Non-pigmented ciliary epithelial cell (primary cell): ENCODE results near the gene PRDM10.
A peak's percentile ranks its signal among the peaks of the same experiment; 100 is the strongest.
"Not testable (repeated sequence)": the region's sequence is repeated elsewhere in the genome, so short reads cannot be mapped to it uniquely, and the experiment has no call there.

Experiments
- DNase-seq: peaks from one replicate; pipeline ENCODE4 v3.0.0-alpha.2; 2010; ENCODE audit warnings: low read depth

The PRDM10 gene, protein sequence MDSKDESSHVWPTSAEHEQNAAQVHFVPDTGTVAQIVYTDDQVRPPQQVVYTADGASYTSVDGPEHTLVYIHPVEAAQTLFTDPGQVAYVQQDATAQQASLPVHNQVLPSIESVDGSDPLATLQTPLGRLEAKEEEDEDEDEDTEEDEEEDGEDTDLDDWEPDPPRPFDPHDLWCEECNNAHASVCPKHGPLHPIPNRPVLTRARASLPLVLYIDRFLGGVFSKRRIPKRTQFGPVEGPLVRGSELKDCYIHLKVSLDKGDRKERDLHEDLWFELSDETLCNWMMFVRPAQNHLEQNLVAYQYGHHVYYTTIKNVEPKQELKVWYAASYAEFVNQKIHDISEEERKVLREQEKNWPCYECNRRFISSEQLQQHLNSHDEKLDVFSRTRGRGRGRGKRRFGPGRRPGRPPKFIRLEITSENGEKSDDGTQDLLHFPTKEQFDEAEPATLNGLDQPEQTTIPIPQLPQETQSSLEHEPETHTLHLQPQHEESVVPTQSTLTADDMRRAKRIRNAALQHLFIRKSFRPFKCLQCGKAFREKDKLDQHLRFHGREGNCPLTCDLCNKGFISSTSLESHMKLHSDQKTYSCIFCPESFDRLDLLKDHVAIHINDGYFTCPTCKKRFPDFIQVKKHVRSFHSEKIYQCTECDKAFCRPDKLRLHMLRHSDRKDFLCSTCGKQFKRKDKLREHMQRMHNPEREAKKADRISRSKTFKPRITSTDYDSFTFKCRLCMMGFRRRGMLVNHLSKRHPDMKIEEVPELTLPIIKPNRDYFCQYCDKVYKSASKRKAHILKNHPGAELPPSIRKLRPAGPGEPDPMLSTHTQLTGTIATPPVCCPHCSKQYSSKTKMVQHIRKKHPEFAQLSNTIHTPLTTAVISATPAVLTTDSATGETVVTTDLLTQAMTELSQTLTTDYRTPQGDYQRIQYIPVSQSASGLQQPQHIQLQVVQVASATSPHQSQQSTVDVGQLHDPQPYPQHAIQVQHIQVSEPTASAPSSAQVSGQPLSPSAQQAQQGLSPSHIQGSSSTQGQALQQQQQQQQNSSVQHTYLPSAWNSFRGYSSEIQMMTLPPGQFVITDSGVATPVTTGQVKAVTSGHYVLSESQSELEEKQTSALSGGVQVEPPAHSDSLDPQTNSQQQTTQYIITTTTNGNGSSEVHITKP

DNA sequence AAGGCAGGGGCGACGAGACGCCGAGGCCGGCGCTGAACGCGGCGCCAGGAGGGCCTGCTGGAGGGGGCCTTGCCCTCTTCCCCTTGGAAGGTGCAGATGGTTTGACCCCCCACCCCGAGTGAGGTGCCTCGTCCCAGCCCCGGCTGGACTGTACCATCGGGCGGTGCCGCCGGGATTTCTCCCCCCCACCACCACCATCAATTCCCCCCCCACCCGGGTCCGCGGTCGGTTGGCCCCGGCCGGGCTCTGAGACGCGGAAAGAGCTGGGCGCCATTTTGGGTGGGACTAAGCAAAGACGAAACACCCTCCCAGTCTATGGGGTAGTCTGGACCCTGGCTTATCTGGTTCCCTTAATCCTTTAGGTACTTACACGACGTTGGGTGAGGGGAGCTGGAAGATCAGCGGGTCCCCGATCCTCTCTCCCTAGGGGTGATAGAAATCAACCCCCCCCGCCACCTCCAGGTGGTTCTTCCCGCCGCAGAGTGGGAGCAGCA lies at the start of gene PRDM10:
Gene PRDM10 (minus strand): TSS at position 484 of the 494 bp plus-strand sequence. CDS start 41,871 bp downstream, outside the sequence.
- peak; percentile 55 for DNase-seq

DNA sequence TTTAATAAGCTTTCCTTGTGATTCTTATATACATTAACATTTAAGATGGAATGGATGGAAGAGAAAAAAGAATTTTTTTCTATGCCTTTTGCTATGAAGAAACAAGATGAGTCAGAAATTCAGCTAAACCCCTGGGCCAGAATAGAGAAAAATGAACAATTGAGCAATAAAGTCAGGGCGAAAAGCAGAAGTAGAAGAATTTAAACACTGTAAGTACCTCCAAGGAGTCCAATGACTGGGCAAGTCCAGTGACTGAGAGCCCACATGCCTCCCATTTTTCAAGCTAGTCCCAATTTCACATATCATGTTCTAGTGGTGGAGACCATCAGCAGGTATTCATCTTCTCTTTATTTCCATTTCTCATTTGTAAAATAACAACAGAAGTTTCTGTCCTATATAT lies 48.4 kb upstream of the PRDM10 start:
- no peak for DNase-seq

DNA sequence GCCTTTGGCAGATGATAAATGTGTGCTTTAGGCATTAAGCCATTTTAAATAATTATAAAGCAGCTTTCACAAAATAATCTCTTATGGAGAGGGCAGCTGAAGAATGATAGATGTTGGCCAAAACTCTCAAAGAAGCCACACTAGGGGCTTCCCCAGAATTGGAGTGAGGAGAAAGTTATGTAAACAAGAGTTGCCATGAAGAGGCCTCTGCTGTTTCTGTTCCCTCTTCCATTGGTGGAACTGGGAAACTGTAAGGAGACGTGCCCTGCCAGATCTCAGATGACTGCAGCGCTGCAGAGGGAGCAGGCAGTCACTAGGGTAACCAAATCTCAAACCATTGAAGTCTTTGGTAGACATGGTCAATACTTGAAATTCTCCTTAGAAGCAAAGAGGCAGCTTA lies 47.6 kb upstream of the PRDM10 start:
- no peak for DNase-seq

DNA sequence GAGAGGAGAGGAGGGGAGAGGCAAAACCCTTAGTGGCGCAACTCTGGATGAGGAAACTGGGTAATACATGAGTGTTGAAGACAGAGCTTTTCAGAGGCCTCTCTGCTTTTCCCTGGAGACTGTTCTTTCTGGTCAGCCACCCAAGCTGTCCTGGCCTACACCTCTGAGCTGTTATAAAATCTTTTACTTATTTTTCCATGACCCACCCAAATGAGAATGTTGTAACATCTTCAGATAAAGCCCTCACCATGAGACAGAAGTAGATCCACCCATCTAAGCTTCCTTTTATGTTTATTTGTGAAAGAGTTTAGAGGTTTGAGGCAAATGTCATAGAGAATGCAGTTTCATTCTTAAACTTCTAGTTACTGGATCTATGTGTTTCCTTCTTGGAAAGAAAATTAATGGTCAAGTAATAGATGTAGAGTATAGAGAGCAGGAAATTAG lies 46.7 kb upstream of the PRDM10 start:
- DNase-seq = no peak

DNA sequence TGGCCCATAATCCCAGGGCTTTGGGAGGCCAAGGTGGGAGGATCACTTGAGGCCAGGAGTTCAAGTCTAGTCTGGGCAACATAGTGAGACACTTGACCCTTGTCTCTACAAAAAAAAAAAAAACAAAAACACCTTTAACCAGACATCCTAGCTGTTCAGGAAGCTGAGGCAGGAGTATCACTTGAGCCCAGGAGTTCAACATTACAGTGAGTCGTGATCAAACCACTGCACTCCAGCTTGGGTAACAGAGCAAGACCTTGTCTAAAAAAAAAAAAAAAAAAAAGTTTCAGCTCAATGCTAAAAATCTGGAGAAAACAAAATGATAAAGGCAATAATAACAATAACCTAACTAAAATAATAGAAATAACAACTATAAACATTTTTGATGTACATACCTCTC lies 44.5 kb upstream of the PRDM10 start:
- DNase-seq = no peak

DNA sequence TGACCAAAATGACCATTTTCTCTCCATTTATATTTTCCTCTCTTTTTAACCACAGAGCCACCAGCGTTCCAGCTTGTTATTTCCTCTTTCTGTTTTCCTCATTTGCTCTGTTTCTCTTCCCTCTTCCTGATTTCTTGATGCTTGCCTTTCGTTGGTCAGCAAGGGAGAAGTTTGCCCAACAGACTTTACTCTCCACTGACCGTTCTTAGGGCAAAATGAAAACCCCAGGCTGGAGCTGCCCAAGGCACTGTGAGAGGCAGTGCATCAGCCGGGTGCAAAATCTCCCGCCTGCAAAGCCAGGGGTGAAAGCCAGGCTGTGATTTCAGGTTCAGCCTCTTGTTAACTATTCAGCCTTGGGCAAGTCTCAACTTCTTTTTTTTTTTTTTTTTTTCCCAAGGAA lies 40.9 kb upstream of the PRDM10 start:
- no peak for DNase-seq

DNA sequence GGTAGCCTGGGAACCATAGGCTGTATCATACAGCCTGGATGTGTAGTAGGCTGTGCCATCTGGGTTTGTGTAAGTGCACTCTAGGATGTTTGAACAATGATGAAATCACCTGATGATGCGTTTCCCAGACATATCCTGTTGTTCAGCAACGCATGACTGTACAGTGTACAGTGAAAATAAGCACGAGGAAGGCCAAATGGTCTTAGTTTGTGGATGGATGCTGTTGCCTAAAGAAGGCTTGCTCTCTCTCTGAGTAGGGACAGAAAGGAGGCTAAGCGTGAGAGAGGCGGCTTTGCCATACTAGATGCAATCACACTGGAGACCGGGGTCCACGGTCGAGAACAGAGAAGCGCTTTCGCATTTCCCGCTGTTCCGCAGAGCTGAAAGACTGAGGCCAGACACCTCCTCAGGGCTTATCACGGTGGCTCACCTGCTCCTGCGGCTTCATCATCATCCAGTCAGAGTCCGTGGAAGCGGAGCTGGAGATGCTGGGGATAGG lies 39.5 kb upstream of the PRDM10 start:
- peak; percentile 87 for DNase-seq

DNA sequence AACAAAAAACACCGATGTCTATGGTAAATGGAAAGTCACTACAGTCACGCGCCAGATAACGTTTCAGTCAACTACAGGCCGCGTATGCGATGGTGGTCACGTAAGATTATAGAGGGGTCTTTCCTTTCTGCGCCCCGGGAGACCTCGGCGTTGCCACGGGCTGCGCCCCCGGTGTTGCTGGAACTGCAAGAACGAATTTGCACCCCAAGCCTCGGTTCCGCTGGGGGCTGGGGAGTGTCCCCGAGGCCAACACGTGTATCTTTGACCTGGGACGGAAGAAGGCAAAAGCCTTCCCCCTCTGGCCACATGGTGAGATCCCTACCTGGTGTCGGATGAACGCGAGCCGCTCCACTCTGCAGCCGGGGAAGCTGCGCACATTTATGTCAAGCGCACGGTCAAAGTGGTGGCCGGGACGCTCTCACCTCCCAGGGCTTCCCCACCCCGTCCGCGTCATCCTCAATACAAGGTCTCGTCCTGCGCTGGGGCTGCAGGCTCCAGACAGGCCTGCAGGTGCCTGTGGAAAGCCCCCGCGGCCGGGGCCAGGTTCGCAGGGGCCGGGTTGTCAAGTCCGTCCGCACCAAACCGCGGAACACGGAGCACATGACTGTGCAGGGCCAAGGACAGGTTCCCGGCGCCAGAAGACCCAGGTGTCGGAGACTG lies 37.8 kb upstream of the PRDM10 start:
- DNase-seq = no peak

DNA sequence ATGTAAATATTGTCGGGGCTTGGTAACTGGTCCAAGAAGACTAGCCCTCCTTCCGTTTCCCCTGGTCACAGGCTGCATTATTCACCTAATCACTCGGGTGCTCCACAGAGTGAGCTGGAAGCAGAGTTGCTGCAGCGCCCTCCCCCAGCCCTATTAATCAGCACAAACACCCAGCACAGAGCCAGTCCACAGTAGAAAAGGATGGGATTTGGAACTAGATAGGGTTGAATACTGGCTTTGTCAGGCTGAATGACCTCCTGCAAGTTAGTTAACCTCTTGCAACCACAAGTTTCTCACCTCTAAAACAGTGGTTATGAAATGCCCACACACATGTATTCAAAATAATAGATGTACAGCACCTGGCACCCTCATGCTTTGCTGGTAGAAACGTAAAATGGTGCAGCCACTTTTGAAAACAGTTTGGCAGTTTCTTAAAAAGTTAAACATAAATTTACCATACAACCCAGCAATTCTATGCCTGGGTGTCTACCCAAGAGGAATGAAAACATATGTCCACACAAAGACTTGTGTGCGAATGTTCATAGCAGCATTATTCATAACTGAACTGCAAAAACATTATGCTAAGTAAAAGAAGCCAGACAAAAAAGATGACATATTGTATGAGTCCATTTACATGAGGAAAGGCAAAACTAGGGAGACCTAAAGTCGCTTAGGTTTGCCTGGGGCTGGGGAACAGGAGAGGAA lies 35.4 kb upstream of the PRDM10 start:
- DNase-seq = no peak

DNA sequence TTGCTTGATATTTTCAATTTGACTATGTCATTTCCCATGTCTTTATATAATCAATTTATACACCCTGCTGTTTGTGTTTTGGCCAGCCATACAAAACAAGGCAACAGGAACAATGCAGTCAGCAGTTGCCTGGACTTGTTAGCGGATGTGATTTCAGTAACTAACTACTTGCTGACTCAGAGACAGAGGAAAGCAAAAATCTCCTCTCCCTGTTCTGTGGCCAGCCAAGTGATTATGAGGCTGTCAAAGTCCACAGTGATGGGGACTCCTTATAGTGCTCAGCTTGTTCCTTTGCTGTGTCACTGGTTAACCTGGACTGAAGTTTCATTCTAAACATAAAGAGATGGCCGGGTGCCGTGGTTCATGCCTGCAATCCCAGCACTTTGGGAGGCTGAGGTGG lies 34.4 kb upstream of the PRDM10 start:
- DNase-seq = peak; percentile 70

DNA sequence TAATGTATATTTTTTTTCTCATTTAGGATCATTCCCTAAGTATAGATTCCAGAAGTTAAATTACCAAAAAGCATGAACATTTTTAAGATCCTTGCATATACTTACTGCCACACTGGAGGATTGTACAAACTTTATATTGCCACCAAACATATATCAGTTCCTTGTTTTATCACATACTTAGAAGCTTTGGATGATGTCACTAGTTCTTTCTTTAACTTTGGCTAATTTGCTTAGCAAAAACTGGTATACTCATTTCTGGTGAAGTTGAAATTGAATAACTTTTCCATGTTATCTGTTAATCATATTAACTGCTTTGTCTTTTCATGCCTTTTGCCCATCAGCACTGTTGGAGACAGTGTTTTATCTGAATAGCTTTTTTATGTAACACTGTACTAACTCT lies 31.6 kb upstream of the PRDM10 start:
- DNase-seq = no peak

DNA sequence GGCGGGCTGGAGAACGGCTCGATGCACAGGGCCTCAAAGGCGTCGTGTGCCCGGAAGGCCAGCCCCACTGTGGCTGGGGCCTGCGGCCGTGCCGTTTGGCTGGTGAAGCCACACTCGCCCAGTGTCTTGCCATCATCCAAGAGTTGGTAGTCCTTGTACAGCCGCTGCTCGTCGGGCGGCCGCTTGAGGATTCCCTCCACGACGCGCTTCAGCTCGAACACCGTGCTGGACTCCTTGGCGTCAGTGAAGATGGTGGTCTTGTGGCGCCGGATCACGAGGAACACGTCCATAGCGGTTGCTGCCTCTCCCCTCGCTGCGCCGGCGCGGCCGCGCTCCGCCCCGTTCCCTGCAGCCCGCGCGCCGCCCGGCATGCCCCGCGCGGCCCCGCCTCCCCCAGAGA lies 30.3 kb upstream of the PRDM10 start:
- no peak for DNase-seq

DNA sequence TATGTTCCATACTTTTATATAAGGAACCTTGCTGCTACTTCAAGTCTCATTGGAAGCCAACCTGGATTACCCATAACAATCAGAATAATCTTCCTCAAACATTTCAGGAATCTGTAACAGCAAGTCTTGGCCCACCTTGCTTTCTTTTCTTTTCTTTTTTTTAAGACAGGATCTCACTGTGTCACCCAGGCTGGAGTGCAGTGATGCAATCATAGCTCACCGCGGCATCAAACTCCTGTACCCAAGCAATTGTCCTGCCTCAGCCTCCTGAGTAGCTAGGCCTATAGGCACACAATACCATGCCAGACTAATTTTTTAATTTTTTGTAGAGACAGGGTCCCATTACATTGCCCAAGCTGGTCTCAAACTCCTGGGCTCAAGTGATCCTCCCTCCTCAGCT lies 29.3 kb upstream of the PRDM10 start:
- no peak for DNase-seq

DNA sequence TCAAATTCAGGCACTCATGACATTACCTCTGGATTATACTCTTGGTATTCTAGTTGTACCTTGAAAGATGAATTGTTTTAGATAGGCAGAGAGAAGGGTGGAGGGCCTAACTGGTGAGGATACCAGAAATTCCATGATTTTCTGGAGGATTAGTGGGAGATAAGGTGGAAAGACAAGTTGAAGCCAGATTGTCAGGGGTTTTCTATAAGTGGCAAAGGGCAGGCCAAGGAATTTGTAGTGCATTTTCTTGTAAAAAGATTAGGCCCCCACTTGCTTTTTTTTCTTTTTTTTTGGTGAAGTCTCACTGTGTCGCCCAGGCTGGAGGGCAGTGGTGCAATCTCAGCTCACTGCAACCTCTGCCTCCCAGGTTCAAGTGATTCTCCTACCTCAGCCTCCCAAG lies 28.4 kb upstream of the PRDM10 start:
- DNase-seq = no peak

DNA sequence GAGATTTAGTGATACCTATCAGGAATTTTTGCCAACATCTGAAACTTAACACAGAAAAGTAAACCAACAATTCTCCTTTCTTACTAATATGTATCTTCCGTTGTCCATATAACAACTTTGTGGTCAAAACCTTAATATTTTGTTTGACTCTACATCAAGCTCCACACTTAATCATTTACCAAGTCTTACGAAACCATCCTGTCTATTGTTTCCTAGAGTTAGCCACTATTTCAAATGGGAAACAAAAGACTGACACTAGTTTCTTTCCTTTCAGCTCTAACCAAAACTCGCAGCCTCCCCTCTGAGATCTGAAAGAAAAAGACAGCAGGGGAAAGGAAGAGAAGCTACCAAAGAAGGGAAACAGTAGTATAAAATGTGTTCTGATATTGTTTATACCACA lies 26.5 kb upstream of the PRDM10 start:
- no peak for DNase-seq

DNA sequence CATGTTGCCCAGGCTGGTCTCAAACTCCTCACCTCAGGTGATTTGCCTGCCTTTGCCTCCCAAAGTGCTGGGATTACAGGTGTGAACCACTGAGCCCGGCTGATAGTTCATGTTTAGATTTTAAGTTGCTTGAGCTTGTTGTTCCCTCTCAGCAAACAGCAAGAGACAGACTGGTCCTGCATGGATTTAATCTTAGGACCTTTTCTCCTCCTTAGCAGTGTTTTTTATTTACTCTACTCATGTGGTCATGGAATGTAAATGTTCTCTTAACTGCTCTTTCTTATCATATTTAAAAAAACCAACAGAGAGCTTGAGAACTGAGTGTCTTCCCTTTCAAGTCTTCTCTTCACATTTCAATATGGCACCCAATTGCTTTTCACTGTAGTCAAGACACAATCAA lies 22.7 kb upstream of the PRDM10 start:
- no peak for DNase-seq

DNA sequence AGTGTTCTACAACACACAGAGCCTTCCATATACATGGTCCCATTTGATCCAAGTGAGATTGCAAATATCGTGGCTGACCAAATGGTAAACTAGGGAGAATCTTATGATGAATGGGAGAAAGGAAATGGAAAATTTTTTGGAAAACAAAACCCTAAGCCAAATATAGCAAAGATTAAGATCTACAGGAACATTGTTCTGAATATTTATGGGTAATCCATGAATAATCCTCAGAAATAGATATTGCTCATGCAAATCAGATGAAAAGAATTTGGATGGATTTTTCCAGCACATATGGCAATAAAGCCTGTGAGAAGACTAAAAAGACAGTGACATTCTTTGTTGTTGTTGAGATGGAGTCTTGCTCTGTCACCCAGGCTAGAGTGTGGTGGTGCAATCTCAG lies 21.7 kb upstream of the PRDM10 start:
- no peak for DNase-seq

DNA sequence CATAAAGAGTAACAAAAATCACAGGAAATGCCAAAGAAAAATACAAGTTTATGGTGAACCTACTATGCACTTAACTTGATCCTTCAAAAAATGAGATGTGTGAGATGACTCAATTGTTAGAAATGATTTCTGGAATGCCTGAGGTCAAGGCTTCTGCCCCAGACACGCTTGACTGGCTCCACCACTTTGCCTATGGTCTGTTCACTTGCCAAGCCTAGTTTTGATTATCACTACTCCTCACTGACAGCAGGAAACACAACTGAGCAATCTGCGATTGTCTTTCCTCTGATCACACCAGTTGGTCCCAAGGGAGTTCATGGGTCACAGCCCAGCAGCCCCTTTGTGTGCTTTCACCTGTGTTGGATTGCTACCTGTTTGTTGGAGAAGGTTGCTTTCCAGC lies 20.6 kb upstream of the PRDM10 start:
- DNase-seq = no peak

DNA sequence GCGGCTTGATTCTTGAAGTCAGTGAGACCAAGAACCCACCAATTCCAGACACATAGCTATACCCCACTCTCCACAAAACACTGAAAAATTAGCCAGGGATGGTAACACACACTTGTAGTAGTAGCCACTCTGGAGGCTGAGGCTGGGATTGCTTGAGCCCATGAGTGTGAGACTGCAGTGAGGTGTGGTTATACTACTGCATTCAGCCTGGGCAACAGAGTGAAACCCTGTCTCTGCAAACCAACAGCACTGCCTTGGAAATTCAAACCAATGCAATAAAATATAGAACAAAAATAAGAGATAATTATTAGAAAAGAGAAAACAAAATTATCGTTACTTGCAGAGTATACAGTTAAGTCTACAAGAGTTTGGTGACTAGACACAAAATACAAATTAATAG lies 20.2 kb upstream of the PRDM10 start:
- no peak for DNase-seq

DNA sequence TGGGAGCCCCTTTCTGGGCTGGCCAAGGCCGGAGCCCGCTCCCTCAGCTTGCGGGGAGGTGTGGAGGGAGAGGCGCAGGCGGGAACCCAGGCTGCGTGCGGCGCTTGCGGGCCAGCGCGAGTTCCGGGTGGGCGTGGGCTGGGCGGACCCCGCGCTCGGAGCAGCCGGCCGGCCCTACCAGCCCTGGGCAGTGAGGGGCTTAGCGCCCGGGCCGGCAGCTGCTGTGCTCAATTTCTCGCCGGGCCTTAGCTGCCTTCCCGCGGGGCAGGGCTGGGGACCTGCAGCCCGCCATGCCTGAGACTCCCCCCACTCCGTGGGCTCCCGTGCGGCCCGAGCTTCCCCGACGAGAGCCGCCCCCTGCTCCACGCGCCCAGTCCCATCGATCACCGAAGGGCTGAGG lies 19.0 kb upstream of the PRDM10 start:
- DNase-seq = not testable (repeated sequence)

DNA sequence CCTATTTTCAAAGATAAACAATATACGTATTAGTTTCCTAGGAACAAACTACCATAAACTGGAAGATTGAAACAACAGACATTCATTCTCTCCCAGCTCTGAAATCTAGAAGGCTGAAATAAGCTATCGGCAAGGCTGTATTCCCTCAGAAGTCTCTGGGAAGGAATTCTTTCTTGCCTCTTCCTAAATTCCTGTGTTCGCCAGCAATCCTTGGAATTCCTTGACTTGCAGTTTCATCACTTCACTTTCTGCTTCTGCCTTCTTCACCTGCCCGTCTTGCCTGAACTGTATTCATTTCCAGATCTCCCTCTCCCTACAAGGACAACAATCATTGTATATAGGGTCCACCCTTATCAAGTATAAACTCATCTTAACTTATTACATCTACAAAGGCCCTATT lies 17.7 kb upstream of the PRDM10 start:
- no peak for DNase-seq
